PC-9 (cell line): Measurements from ENCODE around the gene MIER1. TPM values are rescaled to one million over a fixed set of nuclear protein-coding genes. Genes with fewer than 3 reads are reported as not detected.
A peak's percentile ranks its signal among the peaks of the same experiment; 100 is the strongest.

Experiments
- Bru-seq: library from RNA; stranded (reverse); fragments of 400-500 nt; gene quantifications from one replicate; lab custom pipeline; 2021; lab: Mats Ljungman, UMichigan
- BruChase-seq, 2 experiments: library from RNA; stranded (reverse); fragments of 400-500 nt; gene quantifications; one replicate each; lab custom pipeline; 2021; lab: Mats Ljungman, UMichigan
- BruUV-seq: library from RNA; stranded (reverse); fragments of 400-500 nt; replicated peaks from 2 replicates; lab custom pipeline; 2021; lab: Mats Ljungman, UMichigan
- CTCF ChIA-PET: fragments of 300-600 bp; sonication (Branson Sonifier 250); formaldehyde crosslinking; loops from one replicate; lab custom pipeline; 2022; ENCODE audit warnings: antibody characterized with exemption; lab: Charles Lee
- POLR2A ChIA-PET: fragments of 300-600 bp; sonication (Branson Sonifier 250); formaldehyde crosslinking; loops from one replicate; lab custom pipeline; 2022; ENCODE audit warnings: antibody characterized with exemption; ENCODE audit not compliant: unreplicated experiment; lab: Charles Lee
- DNase-seq, 2 experiments: peaks; one replicate each; pipeline versions ENCODE4 v3.0.0 to v3.0.0-alpha.2; 2015 to 2022; ENCODE audit warnings: mixed read lengths in 1 of 2
- H2AFZ ChIP-seq: fragments of 200-600 bp; sonication (generic); 2 replicates; pipeline ENCODE4 v1.8.1; 2017; ENCODE audit warnings: antibody characterized with exemption
- H3F3A ChIP-seq: fragments of 200-600 bp; sonication (generic); 2 replicates; pipeline ENCODE4 v1.8.1; 2017; ENCODE audit warnings: antibody characterized with exemption, mild to moderate bottlenecking, low read depth; ENCODE audit not compliant: insufficient read depth
- H3K27ac ChIP-seq: fragments of 200-600 bp; sonication (generic); 2 replicates; pipeline ENCODE4 v1.6.1; 2016; ENCODE audit warnings: mixed run types
- H3K27me3 ChIP-seq: fragments of 200-600 bp; sonication (generic); 2 replicates; pipeline ENCODE4 v1.6.1; 2016; ENCODE audit warnings: low read depth, mixed run types; ENCODE audit not compliant: insufficient read depth
- H3K36me3 ChIP-seq: fragments of 200-600 bp; sonication (generic); 2 replicates; pipeline ENCODE4 v1.6.1; 2016; ENCODE audit warnings: low read depth, mixed run types
- H3K4me1 ChIP-seq: fragments of 200-600 bp; sonication (generic); replicated peaks from 2 replicates; pipeline ENCODE4 v1.6.1; 2016; ENCODE audit warnings: mixed run types; ENCODE audit not compliant: insufficient read depth
- H3K4me2 ChIP-seq: fragments of 200-600 bp; sonication (generic); 2 replicates; pipeline ENCODE4 v1.6.1; 2017; ENCODE audit warnings: mixed run types
- H3K4me3 ChIP-seq: fragments of 200-600 bp; sonication (generic); 2 replicates; pipeline ENCODE4 v1.6.1; 2016; ENCODE audit warnings: mixed run types
- H3K79me2 ChIP-seq: fragments of 200-600 bp; sonication (generic); 2 replicates; pipeline ENCODE4 v1.6.1; 2017; ENCODE audit warnings: low read depth, mixed run types
- H3K9me2 ChIP-seq: fragments of 200-600 bp; sonication (generic); 2 replicates; pipeline ENCODE4 v1.8.1; 2017; ENCODE audit warnings: mild to moderate bottlenecking; ENCODE audit not compliant: insufficient read depth
- H3K9me3 ChIP-seq: fragments of 200-600 bp; sonication (generic); 2 replicates; pipeline ENCODE4 v1.8.1; 2016; ENCODE audit warnings: low read depth; ENCODE audit not compliant: insufficient read depth
- H4K20me1 ChIP-seq: fragments of 200-600 bp; sonication (generic); 2 replicates; pipeline ENCODE4 v1.8.1; 2017; ENCODE audit not compliant: insufficient read depth
- CTCF ChIP-seq: fragments of 200-600 bp; sonication (generic); conservative IDR thresholded peaks from 2 replicates; pipeline ENCODE4 v1.6.1; 2017; ENCODE audit warnings: mixed run types, antibody characterized with exemption, mild to moderate bottlenecking, moderate library complexity
- EZH2 ChIP-seq: fragments of 200-600 bp; sonication (generic); IDR thresholded peaks from 2 replicates; pipeline ENCODE4 v1.8.0; 2017; ENCODE audit warnings: antibody characterized with exemption, low read depth
- intact Hi-C: fragments of 100-400 bp; cut with micrococcal nuclease; formaldehyde crosslinking; loops from one replicate; pipeline ENCODE4 v1.10.0; 2022; ENCODE audit not compliant: unreplicated experiment
- long read RNA-seq: library from polyadenylated mRNA; stranded (forward); transcript quantifications from one replicate; pipeline ENCODE4 v2.0.0, GENCODE V29; 2022
- total RNA-seq: library from RNA; stranded (reverse); gene quantifications from 2 replicates; pipeline ENCODE4 v1.2.3, GENCODE V29; 2021

MIER1 gene
- total RNA-seq, result 26.5 and 30.4 TPM in 2 replicates
- percentile 98 among the genes with signal in this experiment for Bru-seq, nascent RNA
- BruChase-seq, experiment 1, labeled RNA remaining after a 2-hour chase, result percentile 95 among the genes with signal in this experiment
- percentile 88 among the genes with signal in this experiment for BruChase-seq, experiment 2, labeled RNA remaining after a 6-hour chase
- long read RNA-seq, full-length matches to known transcripts, result 11 of 22 reads
- long read RNA-seq, partial matches to known transcripts, result 2 of 22 reads
- long read RNA-seq, other reads (novel, unspliced or antisense), result 9 of 22 reads

GRCh38 chr1:66924756-66925557 is at the start of gene MIER1, which contains the start of gene DNAI4:
MIER1 (plus strand) TSS chr1:66924990; CDS start chr1:66925029, 39 bp downstream.
DNAI4 (minus strand) TSS chr1:66924856; CDS start chr1:66924831, 25 bp downstream.
- peak; percentile 93 to 99 for DNase-seq
- H3K27ac ChIP-seq, result peak within 1 kb of the TSS; percentile 50
- TF ChIP-seq CTCF (no peak), EZH2 (no peak)
- ChIA-PET POLR2A (interaction anchor here (0.5 to 1.4 kb wide), 6 partner anchors 12 to 1455 kb away, joined by 3 to 9 read pairs (median 4); no protein-coding TSS in a partner anchor), CTCF (no interaction called here)
- H3K27me3 ChIP-seq, result no peaks in the 10 kb centered on the region
- peak within 1 kb of the TSS; percentile 95 for H3K4me2 ChIP-seq
- no TSS peak for BruUV-seq
- no peaks in the 10 kb centered on the region for H3K9me2 ChIP-seq
- peak within 1 kb of the TSS; percentile 87 for H2AFZ ChIP-seq
- peaks cover 40% of the 10 kb centered on the region for H3K4me1 ChIP-seq
- H3F3A ChIP-seq, result peaks cover 22% of the 10 kb centered on the region
- H3K79me2 ChIP-seq, result peaks cover 68% of the 10 kb centered on the region
- intact Hi-C loops, result loop anchor here (2.0 kb wide), 1 partner anchor 128 kb away; no protein-coding TSS in a partner anchor
- H4K20me1 ChIP-seq, result no peaks in the 10 kb centered on the region; the same call in 1 of the 2 replicates
- 0 out of 2 replicates have a peak, but pooled peaks cover 5% of the 10 kb centered on the region for H3K36me3 ChIP-seq
- peak within 1 kb of the TSS; percentile 72 for H3K4me3 ChIP-seq
- no peaks in the 10 kb centered on the region for H3K9me3 ChIP-seq

- Histone ChIP-seq H3K27ac (no peak overlapping the region), H3K4me3 (no peak overlapping the region), H3K79me2 (no peaks in the 10 kb centered on the region), H3K27me3 (no peaks in the 10 kb centered on the region), H2AFZ (no peak overlapping the region), H3K4me1 (no peaks in the 10 kb centered on the region), H3K9me2 (no peaks in the 10 kb centered on the region), H3F3A (no peaks in the 10 kb centered on the region), H4K20me1 (no peaks in the 10 kb centered on the region), H3K36me3 (no peaks in the 10 kb centered on the region), H3K9me3 (peaks cover 3% of the 10 kb centered on the region; the same call in 1 of the 2 replicates), H3K4me2 (no peak overlapping the region)
- POLR2A ChIA-PET, result no interaction called here
- no TSS peak for BruUV-seq
- TF ChIP-seq CTCF (no peak), EZH2 (no peak)
- intact Hi-C loops, result no loop called here
- CTCF ChIA-PET, result no interaction called here
- DNase-seq, result no peak
Observed at GRCh38 chr1:66876664-66877063, 48.1 kb upstream of the MIER1 start.

DNA sequence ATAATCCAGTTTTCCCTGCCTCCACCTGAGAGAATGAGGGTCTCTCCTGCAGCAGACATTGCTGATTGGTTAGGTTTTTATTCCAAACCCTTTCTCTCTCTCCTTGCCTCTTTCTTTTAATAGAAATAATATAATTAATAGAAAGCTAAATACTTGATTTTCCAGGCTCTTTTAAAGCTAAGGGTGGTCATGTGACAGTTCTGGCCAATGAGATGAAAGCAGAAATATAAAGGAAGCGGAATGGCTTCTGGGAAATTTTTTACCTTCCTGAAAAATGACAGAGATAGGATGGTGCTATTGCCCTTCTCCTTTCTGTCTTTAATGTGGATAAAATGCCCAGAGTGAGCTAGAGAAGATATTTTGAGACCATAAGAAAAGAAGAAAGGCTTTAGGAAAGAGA is 35.8 kb upstream of the MIER1 start:
- no peaks in the 10 kb centered on the region for H3K9me3 ChIP-seq
- H3K27me3 ChIP-seq, result no peaks in the 10 kb centered on the region
- CTCF ChIA-PET, result no interaction called here
- no peaks in the 10 kb centered on the region for H3F3A ChIP-seq
- H3K9me2 ChIP-seq, result no peaks in the 10 kb centered on the region
- no peaks in the 10 kb centered on the region for H3K4me1 ChIP-seq
- H4K20me1 ChIP-seq, result no peaks in the 10 kb centered on the region; the same call in 1 of the 2 replicates
- no peak overlapping the region for H3K27ac ChIP-seq
- no peak overlapping the region for H3K4me3 ChIP-seq
- intact Hi-C loops, result no loop called here
- TF ChIP-seq CTCF (no peak), EZH2 (no peak)
- DNase-seq, result no peak
- POLR2A ChIA-PET, result no interaction called here
- H3K4me2 ChIP-seq, result no peak overlapping the region
- no TSS peak for BruUV-seq
- no peak overlapping the region for H2AFZ ChIP-seq
- no peaks in the 10 kb centered on the region for H3K79me2 ChIP-seq
- H3K36me3 ChIP-seq, result no peaks in the 10 kb centered on the region
